ENCODE measurements around the gene SRSF12. TPM values are rescaled to one million over a fixed set of nuclear protein-coding genes. Genes with fewer than 3 reads are reported as not detected.

The SRSF12 gene
- total RNA-seq, 1 donor from 2014 or later, result 4.3 TPM

Other genes starting within 250 kb of the SRSF12 start
- gene RNGTT, start 154.5 kb downstream of the SRSF12 start, total RNA-seq (ENCODE audit: insufficient read depth, low replicate concordance), result 14.4 TPM
- 179 TPM for gene PNRC1, start 37.3 kb downstream of the SRSF12 start, total RNA-seq (ENCODE audit: insufficient read depth, low replicate concordance)
- gene PM20D2, start 28.0 kb upstream of the SRSF12 start, total RNA-seq (ENCODE audit: insufficient read depth, low replicate concordance), result 23.8 TPM
- gene GABRR1, start 99.3 kb upstream of the SRSF12 start, total RNA-seq (ENCODE audit: insufficient read depth, low replicate concordance), result 0.24 TPM
- gene GABRR2, start 197.2 kb upstream of the SRSF12 start, total RNA-seq (ENCODE audit: insufficient read depth, low replicate concordance), result not detected
- gene UBE2J1, start 234.7 kb upstream of the SRSF12 start, total RNA-seq (ENCODE audit: insufficient read depth, low replicate concordance), result 42.6 TPM

Measured in umbilical cord (tissue), 1 donor.